GM12874 (cell line): Measurements from ENCODE around the gene VPS13D.

ENCODE experiments used
- TF ChIP-seq, protein P1 (sequence below): IDR thresholded peaks from 2 replicates; pipeline ENCODE4 v1.5.1; 2011; ENCODE audit warnings: low read depth, mild to moderate bottlenecking, control low read depth, low read length, moderate library complexity; ENCODE audit not compliant: insufficient read depth

The VPS13D gene

DNA sequence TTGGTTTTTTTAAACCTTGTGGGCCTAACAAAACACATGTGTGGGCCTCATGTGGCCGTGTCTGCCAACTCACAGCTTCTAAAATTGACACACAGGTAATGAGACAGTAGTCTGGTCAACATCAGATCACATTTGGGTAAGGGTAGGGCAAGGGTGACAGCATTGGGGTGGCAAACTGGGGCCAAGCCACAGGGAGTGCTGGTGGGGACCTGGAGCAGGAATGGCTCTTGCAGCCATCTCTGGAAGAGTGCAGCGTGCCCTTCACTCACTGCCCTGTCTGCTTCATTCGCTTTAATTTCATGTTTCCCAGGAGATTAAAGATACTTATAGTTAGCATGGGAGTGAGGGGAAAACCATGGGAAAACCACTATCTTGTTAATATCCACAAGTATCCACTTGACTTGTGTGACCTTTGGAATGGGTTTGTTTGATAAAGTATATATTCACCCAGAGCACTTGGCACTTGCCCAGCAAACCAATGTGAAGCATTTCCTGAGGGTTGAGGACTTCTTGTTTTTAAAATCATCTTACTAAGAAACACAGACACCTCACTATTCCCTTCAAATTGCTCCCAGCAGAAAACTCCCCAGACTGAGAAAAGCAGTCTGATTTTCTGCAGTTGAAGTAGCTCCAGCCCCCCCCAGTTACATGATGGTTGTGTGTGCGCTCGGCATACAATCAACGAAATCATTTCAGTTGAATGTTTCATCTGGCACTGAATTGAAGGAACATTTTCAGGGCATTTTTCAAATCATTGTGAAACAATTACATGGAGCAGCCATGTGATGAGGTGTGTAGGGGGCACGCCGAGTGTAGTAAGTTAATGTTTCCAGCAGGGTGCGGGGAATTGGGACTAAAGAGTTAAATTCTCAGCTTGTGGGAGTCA is 175.7 kb downstream of the VPS13D start:
- TF ChIP-seq, protein P1, sequence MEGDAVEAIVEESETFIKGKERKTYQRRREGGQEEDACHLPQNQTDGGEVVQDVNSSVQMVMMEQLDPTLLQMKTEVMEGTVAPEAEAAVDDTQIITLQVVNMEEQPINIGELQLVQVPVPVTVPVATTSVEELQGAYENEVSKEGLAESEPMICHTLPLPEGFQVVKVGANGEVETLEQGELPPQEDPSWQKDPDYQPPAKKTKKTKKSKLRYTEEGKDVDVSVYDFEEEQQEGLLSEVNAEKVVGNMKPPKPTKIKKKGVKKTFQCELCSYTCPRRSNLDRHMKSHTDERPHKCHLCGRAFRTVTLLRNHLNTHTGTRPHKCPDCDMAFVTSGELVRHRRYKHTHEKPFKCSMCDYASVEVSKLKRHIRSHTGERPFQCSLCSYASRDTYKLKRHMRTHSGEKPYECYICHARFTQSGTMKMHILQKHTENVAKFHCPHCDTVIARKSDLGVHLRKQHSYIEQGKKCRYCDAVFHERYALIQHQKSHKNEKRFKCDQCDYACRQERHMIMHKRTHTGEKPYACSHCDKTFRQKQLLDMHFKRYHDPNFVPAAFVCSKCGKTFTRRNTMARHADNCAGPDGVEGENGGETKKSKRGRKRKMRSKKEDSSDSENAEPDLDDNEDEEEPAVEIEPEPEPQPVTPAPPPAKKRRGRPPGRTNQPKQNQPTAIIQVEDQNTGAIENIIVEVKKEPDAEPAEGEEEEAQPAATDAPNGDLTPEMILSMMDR = no peak

DNA sequence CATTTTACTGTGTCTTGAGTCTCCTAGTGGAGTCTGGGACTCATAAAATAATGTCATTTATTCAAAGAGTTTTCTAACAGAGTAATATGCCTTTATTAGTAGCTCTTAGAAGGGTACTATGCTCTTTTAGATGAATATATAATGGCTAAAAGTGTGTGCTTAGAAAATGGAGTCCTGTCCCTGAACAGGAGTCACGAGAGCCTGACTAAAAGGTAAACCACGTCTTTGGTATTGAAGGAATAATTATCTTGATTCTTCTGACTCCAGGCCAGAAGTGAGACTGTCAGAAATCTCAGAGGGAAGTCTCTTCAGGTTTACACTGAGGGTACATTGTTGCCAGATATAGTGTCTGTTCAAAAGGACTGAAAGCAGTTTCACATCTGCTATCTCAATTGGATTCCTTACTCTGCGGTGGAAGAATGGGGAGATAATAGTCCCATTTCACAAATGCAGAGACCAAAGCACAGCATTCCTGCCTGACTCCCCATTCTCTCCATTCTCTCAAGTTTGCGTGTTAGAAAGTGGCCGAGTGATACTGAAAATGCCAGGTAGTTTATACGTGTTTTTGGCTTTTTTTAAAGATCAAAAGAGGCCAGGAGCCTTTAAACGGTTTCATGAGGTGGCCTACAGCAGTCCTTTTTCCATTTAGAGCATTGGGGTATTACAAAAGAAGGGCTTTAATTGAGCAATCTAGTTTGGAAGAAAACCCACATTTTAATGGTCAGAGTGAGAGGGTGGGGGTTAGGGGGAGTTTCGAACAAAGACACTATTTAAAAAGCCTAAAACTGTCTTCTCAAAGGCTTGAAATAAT is 176.6 kb downstream of the VPS13D start:
- TF ChIP-seq, protein P1 = no peak

DNA sequence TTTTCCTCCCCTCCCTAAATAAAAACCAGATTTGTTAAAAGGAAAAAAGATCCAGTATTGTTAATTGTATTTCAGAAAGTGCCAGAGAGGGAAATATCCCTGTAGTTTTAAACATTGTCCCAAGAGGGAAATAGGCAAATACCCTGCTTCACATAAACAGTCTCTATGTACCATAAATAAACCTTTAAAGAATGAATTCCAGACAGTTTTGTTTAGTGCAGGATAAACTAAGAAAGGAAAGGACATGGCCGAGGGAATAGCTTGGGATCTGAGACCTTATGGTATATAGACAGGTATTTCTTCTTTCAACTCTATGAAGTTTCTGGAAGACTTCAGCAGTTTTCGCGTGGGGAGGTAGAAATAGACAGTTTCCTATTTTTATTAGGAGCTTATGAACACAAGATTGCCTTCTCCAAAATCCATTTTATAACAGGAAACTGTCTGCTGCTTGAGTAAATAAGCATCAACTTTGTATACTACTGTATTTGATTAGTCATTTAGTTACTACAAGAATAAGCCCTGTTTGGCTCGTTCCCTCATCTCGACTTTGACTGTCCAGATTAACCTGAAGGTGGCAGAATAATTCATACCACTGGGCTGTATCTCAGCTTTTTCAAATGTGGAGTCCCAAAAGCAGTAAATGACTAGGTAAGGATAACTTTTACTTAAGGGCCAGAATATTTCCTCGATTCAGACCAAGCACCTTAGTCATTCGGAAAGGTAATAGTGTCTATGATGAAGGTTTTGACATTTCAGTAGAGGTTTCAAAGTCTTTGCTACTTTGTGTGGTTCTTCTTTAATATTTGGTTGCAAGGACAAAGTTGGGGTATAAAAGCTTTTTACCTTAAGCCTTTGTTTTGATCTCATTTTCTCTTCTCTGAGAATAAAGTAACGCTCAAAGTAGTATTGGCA is 177.5 kb downstream of the VPS13D start:
- TF ChIP-seq, protein P1 = no peak

DNA sequence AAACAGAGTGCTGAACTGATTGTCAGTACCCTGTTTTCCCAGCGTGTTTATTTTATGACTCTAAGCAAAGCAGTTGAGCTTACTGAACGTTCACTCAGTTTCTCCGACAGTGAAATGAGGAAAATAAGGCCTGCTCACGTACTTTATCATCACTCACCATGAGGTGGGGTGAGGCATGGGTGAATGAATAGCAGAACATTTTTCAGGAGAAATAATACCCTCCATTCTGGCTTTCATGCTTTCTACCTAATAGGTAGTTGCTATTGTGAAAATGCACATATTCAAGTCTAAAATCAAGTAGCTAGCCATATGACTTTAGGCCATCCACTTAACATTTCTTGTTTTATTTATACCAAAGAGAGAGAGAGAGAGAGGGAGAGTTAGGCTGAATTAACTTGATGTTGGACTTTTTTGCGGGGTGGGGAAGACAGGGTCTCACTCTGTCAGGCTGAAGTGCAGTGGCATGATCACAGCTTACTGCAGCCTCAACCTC is 178.2 kb downstream of the VPS13D start:
- TF ChIP-seq, protein P1 = no peak

DNA sequence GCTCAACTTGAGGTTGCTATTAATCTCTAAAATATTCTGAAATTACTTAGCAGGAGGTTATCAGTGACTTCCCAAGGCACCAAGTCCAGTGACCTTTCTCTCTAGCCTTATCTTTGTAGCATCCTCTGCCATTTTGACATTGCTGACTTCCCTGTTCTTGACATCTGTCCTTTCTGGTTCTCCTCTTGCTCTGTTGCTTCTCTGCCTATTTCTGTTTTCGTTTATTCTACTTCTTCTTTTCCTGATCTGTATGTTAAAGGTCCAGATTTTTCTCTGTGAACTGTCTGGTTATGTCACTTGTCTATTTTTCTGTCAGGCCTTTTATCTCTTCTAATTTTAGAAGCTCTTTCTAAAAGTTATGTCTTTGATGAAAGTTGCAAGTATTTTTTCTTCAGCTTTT is 178.8 kb downstream of the VPS13D start:
- TF ChIP-seq, protein P1 = no peak

DNA sequence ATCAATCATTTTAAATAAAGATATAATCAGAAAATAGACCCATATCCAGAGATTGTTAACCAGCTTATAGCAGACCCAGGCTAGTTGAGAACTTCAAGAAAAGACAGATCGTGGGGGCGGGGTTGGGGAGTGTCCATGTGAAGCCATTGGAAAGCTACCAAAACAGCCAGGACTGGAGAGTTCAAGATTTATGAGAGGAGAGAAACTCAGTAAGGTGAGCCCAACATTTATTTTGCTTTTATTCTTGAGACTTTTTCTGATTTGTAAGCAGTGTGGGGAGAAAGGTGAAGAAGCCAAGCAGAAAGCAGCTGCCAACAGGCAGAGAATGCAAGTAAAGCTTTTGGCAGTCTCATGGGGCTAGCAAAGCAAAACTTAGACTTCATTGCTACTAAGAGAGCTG is 179.9 kb downstream of the VPS13D start:
- TF ChIP-seq, protein P1 = no peak
